Putamen (tissue), 1 donor: ENCODE measurements around the gene GPATCH1.

Experiments
- DNase-seq: peaks from one replicate; pipeline ENCODE4 v3.0.0-alpha.2; 2016; ENCODE audit warnings: low spot score

Gene GPATCH1

GRCh38 chr19:33063356-33063752 is 17.6 kb upstream of the GPATCH1 start:
- DNase-seq = peak; percentile 14

GRCh38 chr19:33063753-33064457 is 17.1 kb upstream of the GPATCH1 start:
- no peak for DNase-seq

GRCh38 chr19:33064458-33064791 is 16.6 kb upstream of the GPATCH1 start:
- DNase-seq = no peak

- peak; percentile 15 for DNase-seq
These were observed 16.0 kb upstream of the GPATCH1 start, which contains the start of gene RHPN2 for GRCh38 chr19:33064792-33065550. TSS of gene RHPN2 (minus strand) at chr19:33064888. CDS start at chr19:33064852, 36 bp downstream.

GRCh38 chr19:33066543-33066942 is 14.4 kb upstream of the GPATCH1 start:
- no peak for DNase-seq

GRCh38 chr19:33067121-33067520 is 13.9 kb upstream of the GPATCH1 start:
- no peak for DNase-seq

GRCh38 chr19:33071887-33072286 is 9.1 kb upstream of the GPATCH1 start:
- DNase-seq = no peak

GRCh38 chr19:33075519-33075918 is 5.5 kb upstream of the GPATCH1 start:
- no peak for DNase-seq

GRCh38 chr19:33085570-33086128 is 4.7 kb downstream of the GPATCH1 start:
- no peak for DNase-seq

- no peak for DNase-seq
These were observed 6.0 kb downstream of the GPATCH1 start for GRCh38 chr19:33086955-33087354.

- no peak for DNase-seq
These were observed 8.0 kb downstream of the GPATCH1 start for GRCh38 chr19:33089010-33089409.

GRCh38 chr19:33090179-33090578 is 9.2 kb downstream of the GPATCH1 start:
- DNase-seq = no peak

GRCh38 chr19:33093420-33094210 is 12.6 kb downstream of the GPATCH1 start:
- no peak for DNase-seq

GRCh38 chr19:33094436-33095067 is 13.6 kb downstream of the GPATCH1 start:
- no peak for DNase-seq

GRCh38 chr19:33096005-33096404 is 15.0 kb downstream of the GPATCH1 start:
- no peak for DNase-seq

- DNase-seq = no peak
These were observed 17.1 kb downstream of the GPATCH1 start for GRCh38 chr19:33098055-33098534.

GRCh38 chr19:33100894-33101644 is 20.1 kb downstream of the GPATCH1 start:
- DNase-seq = no peak

GRCh38 chr19:33102893-33103292 is 21.9 kb downstream of the GPATCH1 start:
- no peak for DNase-seq

- no peak for DNase-seq
These were observed 27.2 kb downstream of the GPATCH1 start for GRCh38 chr19:33108161-33108560.

- no peak for DNase-seq
These were observed 29.3 kb downstream of the GPATCH1 start for GRCh38 chr19:33110137-33110910.
